ENCODE measurements around the gene MYRIP.

MYRIP gene

GRCh38 chr3:40254491-40254890 is 445.1 kb downstream of the MYRIP start:
- ChIA-PET CTCF (no interaction called here), POLR2A (no interaction called here)
- TF ChIP-seq CTCF (IDR thresholded peaks at IDR 0.05; ENCODE audit: control extremely low read depth, extremely low read depth, low read depth, missing control alignments) = no peak
- no peak for DNase-seq (ENCODE audit: extremely low spot score)

GRCh38 chr3:40254891-40255290 is 445.5 kb downstream of the MYRIP start:
- DNase-seq (ENCODE audit: extremely low spot score) = no peak
- ChIA-PET POLR2A (no interaction called here), CTCF (no interaction called here)
- TF ChIP-seq CTCF (IDR thresholded peaks at IDR 0.05; ENCODE audit: control extremely low read depth, extremely low read depth, low read depth, missing control alignments) = no peak

GRCh38 chr3:40255532-40255931 is 446.1 kb downstream of the MYRIP start:
- CTCF ChIA-PET = no interaction called here
- POLR2A ChIA-PET = no interaction called here
- no peak for DNase-seq (ENCODE audit: extremely low spot score)
- TF ChIP-seq CTCF (IDR thresholded peaks at IDR 0.05; ENCODE audit: control extremely low read depth, extremely low read depth, low read depth, missing control alignments) = no peak

- no peak for DNase-seq (ENCODE audit: extremely low spot score)
- ChIA-PET CTCF (interaction anchor here (1.0 kb wide), 1 partner anchor 66 kb away, joined by 3 read pairs; no protein-coding TSS in a partner anchor), POLR2A (no interaction called here)
- no peak for TF ChIP-seq CTCF (IDR thresholded peaks at IDR 0.05; ENCODE audit: control extremely low read depth, extremely low read depth, low read depth, missing control alignments)
These were observed 448.7 kb downstream of the MYRIP start for GRCh38 chr3:40258064-40258463.

GRCh38 chr3:40258555-40258954 is 449.1 kb downstream of the MYRIP start:
- CTCF ChIA-PET = no interaction called here

GRCh38 chr3:40262331-40262730 is 452.9 kb downstream of the MYRIP start:
- DNase-seq (ENCODE audit: extremely low spot score) = no peak
- ChIA-PET CTCF (interaction anchor here (1.3 to 1.6 kb wide), 3 partner anchors 11 to 71 kb away, joined by 4 read pairs; no protein-coding TSS in a partner anchor), POLR2A (no interaction called here)
- TF ChIP-seq CTCF (IDR thresholded peaks at IDR 0.05; ENCODE audit: control extremely low read depth, extremely low read depth, low read depth, missing control alignments) = no peak

More at GRCh38 chr3:40258555-40258954, 449.1 kb downstream of the MYRIP start:
- POLR2A ChIA-PET = no interaction called here
- no peak for DNase-seq (ENCODE audit: extremely low spot score)
- no peak for TF ChIP-seq CTCF (IDR thresholded peaks at IDR 0.05; ENCODE audit: control extremely low read depth, extremely low read depth, low read depth, missing control alignments)

GRCh38 chr3:40264451-40264850 is 455.0 kb downstream of the MYRIP start:
- ChIA-PET POLR2A (no interaction called here), CTCF (interaction anchor here (1.3 to 1.6 kb wide), 2 partner anchors 12 to 73 kb away, joined by 3 to 5 read pairs; no protein-coding TSS in a partner anchor)
- DNase-seq (ENCODE audit: extremely low spot score) = no peak
- TF ChIP-seq CTCF (IDR thresholded peaks at IDR 0.05; ENCODE audit: control extremely low read depth, extremely low read depth, low read depth, missing control alignments) = no peak

Measured in GM10248 (cell line).